ENCODE measurements around the gene TIGD7.

DNA sequence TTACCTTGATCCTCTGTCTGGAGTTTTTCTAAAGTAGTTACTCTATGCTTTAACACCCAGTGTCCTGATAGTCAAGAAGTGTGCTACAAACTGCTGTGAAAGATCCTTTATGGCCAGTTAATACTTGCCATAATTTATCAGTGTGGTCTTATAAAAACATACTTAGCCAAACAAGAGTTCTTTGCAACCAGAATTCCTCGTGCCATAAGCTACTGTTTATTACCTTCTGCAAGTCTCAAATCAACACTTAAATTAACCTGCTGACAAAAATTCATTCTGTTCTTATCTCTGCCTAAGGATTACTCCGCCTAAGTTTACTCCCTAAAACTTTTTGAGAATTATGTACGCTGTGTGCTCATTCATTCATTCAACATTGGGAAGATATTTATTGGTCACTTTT is 22.9 kb upstream of the TIGD7 start:
- TF ChIP-seq MAFK (IDR thresholded peaks at IDR 0.05; ENCODE audit: low read depth, low read length) (no peak), EP300 (IDR thresholded peaks at IDR 0.05; ENCODE audit: borderline replicate concordance in 1 of 2, low read depth in 2 of 2, low read length in 2 of 2) (no peak), KDM1A (IDR thresholded peaks at IDR 0.05; ENCODE audit: borderline replicate concordance, low read length) (no peak), CTBP2 (IDR thresholded peaks at IDR 0.05; ENCODE audit: borderline replicate concordance, insufficient read depth, insufficient read length, low read length) (no peak), SUZ12 (IDR thresholded peaks at IDR 0.05; ENCODE audit: low read length) (no peak), POLR2A (IDR thresholded peaks at IDR 0.05; ENCODE audit: control extremely low read depth in 1 of 2, low read depth in 2 of 2, low read length in 2 of 2) (no peak), SP2 (IDR thresholded peaks at IDR 0.05; ENCODE audit: low read length) (no peak), FOSL1 (IDR thresholded peaks at IDR 0.05; ENCODE audit: insufficient read depth, low read depth, low read length) (no peak), KDM5A (IDR thresholded peaks at IDR 0.05; ENCODE audit: low read length) (no peak), RAD21 (IDR thresholded peaks at IDR 0.05 in 1 of 2, conservative IDR thresholded peaks at IDR 0.05 in 1 of 2; ENCODE audit: low read depth in 2 of 2, low read length in 2 of 2) (no peak), EGR1 (IDR thresholded peaks at IDR 0.05; ENCODE audit: borderline replicate concordance, low read depth, low read length) (no peak), CBX5 (IDR thresholded peaks at IDR 0.05; ENCODE audit: low read depth, low read length) (no peak)
- TF ChIP-seq, protein P1, sequence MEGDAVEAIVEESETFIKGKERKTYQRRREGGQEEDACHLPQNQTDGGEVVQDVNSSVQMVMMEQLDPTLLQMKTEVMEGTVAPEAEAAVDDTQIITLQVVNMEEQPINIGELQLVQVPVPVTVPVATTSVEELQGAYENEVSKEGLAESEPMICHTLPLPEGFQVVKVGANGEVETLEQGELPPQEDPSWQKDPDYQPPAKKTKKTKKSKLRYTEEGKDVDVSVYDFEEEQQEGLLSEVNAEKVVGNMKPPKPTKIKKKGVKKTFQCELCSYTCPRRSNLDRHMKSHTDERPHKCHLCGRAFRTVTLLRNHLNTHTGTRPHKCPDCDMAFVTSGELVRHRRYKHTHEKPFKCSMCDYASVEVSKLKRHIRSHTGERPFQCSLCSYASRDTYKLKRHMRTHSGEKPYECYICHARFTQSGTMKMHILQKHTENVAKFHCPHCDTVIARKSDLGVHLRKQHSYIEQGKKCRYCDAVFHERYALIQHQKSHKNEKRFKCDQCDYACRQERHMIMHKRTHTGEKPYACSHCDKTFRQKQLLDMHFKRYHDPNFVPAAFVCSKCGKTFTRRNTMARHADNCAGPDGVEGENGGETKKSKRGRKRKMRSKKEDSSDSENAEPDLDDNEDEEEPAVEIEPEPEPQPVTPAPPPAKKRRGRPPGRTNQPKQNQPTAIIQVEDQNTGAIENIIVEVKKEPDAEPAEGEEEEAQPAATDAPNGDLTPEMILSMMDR (IDR thresholded peaks at IDR 0.05; ENCODE audit: control extremely low read depth in 1 of 3, insufficient read depth in 1 of 3, low read depth in 1 of 3, low read length in 3 of 3): no peak
